KMS-11 (cell line): ENCODE results near the gene MCEMP1.

ENCODE experiments used
- H2AFZ ChIP-seq: fragments of 200-600 bp; sonication (generic); 2 replicates; pipeline ENCODE4 v1.6.1; 2016; ENCODE audit warnings: antibody characterized with exemption, mixed run types, low read depth
- H3K27ac ChIP-seq: fragments of 200-600 bp; sonication (generic); 2 replicates; pipeline ENCODE4 v1.6.1; 2016; ENCODE audit warnings: mild to moderate bottlenecking, mixed run types
- H3K27me3 ChIP-seq: fragments of 200-600 bp; sonication (generic); 2 replicates; pipeline ENCODE4 v1.6.1; 2017; ENCODE audit warnings: mild to moderate bottlenecking, low read depth, mixed run types, moderate library complexity; ENCODE audit not compliant: insufficient read depth
- H3K36me3 ChIP-seq: fragments of 200-600 bp; sonication (generic); 2 replicates; pipeline ENCODE4 v1.6.1; 2017; ENCODE audit warnings: mild to moderate bottlenecking, mixed run types; ENCODE audit not compliant: insufficient read depth
- H3K4me1 ChIP-seq: fragments of 200-600 bp; sonication (generic); 2 replicates; pipeline ENCODE4 v1.6.1; 2016; ENCODE audit warnings: mild to moderate bottlenecking, low read depth, mixed run types; ENCODE audit not compliant: poor library complexity, severe bottlenecking
- H3K4me2 ChIP-seq: fragments of 200-600 bp; sonication (generic); 2 replicates; pipeline ENCODE4 v1.7.0; 2016; ENCODE audit warnings: mild to moderate bottlenecking, mixed run types
- H3K4me3 ChIP-seq: fragments of 200-600 bp; sonication (generic); IDR thresholded peaks from 2 replicates; pipeline ENCODE4 v1.6.1; 2017; ENCODE audit warnings: low read depth, low read length, mixed read lengths; ENCODE audit not compliant: insufficient read depth
- H3K79me2 ChIP-seq: fragments of 200-600 bp; sonication (generic); 2 replicates; pipeline ENCODE4 v1.6.1; 2016; ENCODE audit warnings: low read depth, mixed run types; ENCODE audit not compliant: insufficient read depth
- H3K9ac ChIP-seq: fragments of 200-600 bp; sonication (generic); 2 replicates; pipeline ENCODE4 v1.6.1; 2016; ENCODE audit warnings: mild to moderate bottlenecking, mixed run types
- H4K20me1 ChIP-seq: fragments of 200-600 bp; sonication (generic); 2 replicates; pipeline ENCODE4 v1.6.1; 2016; ENCODE audit warnings: mild to moderate bottlenecking, mixed run types; ENCODE audit not compliant: insufficient read depth
- TF ChIP-seq, protein P1 (sequence below): fragments of 200-600 bp; sonication (generic); conservative IDR thresholded peaks from 2 replicates; pipeline ENCODE4 v1.6.1; 2017; ENCODE audit warnings: low read depth, mild to moderate bottlenecking, antibody characterized with exemption, low read length, moderate library complexity, mixed read lengths

MCEMP1 gene

DNA sequence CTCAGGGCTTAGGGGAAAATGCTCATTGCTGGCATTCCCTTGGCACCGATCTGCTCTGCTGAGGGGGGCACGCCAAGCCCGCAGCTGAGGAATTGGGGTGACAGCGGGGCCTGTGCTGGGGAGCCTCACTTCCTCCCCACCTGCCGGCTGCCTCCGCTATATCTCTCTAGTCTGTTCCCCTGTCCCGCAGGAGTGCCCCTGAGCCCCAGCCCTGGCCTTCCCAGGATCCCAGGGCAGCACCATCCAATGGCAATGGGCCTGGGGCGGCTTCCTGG is 30.5 kb upstream of the MCEMP1 start:
- Histone ChIP-seq H3K4me2 (no peak overlapping the region), H3K4me1 (no peaks in the 10 kb centered on the region), H3K9ac (no peak overlapping the region), H3K27me3 (peaks cover 2% of the 10 kb centered on the region; the same call in 1 of the 2 replicates), H3K4me3 (no peak overlapping the region), H3K36me3 (no peaks in the 10 kb centered on the region), H2AFZ (no peak overlapping the region), H3K27ac (no peak overlapping the region), H4K20me1 (no peaks in the 10 kb centered on the region), H3K79me2 (no peaks in the 10 kb centered on the region)
- TF ChIP-seq, protein P1, sequence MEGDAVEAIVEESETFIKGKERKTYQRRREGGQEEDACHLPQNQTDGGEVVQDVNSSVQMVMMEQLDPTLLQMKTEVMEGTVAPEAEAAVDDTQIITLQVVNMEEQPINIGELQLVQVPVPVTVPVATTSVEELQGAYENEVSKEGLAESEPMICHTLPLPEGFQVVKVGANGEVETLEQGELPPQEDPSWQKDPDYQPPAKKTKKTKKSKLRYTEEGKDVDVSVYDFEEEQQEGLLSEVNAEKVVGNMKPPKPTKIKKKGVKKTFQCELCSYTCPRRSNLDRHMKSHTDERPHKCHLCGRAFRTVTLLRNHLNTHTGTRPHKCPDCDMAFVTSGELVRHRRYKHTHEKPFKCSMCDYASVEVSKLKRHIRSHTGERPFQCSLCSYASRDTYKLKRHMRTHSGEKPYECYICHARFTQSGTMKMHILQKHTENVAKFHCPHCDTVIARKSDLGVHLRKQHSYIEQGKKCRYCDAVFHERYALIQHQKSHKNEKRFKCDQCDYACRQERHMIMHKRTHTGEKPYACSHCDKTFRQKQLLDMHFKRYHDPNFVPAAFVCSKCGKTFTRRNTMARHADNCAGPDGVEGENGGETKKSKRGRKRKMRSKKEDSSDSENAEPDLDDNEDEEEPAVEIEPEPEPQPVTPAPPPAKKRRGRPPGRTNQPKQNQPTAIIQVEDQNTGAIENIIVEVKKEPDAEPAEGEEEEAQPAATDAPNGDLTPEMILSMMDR = no peak

DNA sequence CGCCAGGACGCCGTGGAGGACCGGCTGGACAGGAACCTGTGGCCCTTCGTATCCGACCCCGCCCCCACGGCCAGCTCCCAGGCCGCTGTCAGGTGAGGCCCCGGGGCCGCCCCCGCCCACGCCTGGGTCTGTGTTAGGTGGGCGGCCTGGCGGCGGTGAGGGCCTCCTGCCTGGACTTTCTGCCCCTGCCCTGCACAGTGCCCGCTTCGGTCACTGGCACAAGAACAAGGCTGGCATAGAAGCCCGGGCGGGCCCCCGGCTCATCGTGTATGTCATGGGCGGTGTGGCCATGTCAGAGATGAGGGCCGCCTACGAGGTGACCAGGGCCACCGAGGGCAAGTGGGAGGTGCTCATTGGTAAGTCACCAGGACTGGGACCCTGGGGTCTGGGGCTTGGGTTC is 29.7 kb upstream of the MCEMP1 start:
- H3K27me3 ChIP-seq = peaks cover 2% of the 10 kb centered on the region; the same call in 1 of the 2 replicates
- no peak overlapping the region for H3K4me3 ChIP-seq
- no peak overlapping the region for H3K4me2 ChIP-seq
- H2AFZ ChIP-seq = no peak overlapping the region
- no peak overlapping the region for H3K27ac ChIP-seq
- H3K9ac ChIP-seq = no peak overlapping the region
- no peaks in the 10 kb centered on the region for H4K20me1 ChIP-seq
- peaks cover 5% of the 10 kb centered on the region for H3K4me1 ChIP-seq
- no peaks in the 10 kb centered on the region for H3K36me3 ChIP-seq
- H3K79me2 ChIP-seq = no peaks in the 10 kb centered on the region
- TF ChIP-seq, protein P1 = no peak

DNA sequence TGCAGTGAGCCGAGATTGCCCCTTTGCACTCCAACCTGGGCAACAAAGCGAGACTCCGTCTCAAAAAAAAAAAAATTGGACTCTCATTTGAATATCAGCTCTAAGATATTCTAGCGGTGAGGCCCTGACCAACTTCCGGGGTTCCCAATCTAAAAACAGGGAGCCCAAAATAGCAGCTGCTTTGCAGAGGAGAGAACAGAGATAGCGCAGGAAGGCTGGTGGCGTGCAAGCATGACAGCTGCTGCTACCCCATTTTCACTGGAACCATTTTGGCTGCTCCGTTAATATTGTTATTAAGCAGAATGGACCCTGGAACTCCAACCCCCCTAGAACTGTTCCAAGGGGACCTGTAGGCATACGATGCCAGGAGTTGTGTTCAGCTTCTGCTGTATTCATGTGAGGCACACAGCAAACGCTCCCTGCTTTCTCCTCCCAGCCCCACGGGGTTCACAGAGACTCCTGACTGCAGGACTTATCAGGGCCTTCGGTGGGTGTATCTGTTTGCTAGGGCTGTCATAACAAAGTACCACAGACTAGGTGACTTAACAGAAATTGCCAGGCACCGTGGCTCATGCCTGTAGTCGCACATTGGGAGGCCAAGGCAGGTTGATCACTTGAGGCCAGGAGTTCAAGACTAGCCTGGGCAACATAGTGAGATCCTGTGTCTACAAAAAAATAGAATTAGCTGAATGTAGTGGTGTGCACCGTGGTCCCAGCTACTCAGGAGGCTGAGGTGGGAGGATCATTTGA is 28.4 kb upstream of the MCEMP1 start:
- H3K9ac ChIP-seq = no peak overlapping the region
- peaks cover 8% of the 10 kb centered on the region for H3K4me1 ChIP-seq
- no peaks in the 10 kb centered on the region for H4K20me1 ChIP-seq
- H3K36me3 ChIP-seq = no peaks in the 10 kb centered on the region
- no peaks in the 10 kb centered on the region for H3K79me2 ChIP-seq
- no peak overlapping the region for H2AFZ ChIP-seq
- no peak overlapping the region for H3K27ac ChIP-seq
- TF ChIP-seq, protein P1 = no peak
- no peak overlapping the region for H3K4me3 ChIP-seq
- no peak overlapping the region for H3K4me2 ChIP-seq
- H3K27me3 ChIP-seq = peaks cover 2% of the 10 kb centered on the region; the same call in 1 of the 2 replicates

DNA sequence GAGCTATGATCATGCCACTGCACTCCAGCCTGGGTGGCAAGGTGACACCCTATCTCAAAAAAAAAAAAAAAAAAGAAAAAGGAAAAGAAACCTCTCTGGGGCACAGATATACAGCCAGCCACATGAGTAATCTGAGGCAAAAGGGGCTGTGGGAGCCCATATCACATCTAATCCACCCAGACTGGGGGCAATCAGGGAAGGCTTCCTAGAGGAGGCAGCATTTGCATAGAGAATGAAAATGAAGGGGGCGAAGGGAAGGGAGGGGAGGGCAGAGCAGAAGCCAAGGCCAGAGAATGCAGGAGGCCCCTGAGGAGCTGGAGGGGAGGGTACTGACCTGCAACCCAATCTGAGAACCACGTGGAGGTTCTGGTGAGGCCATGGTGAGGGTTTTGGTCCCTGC is 26.7 kb upstream of the MCEMP1 start:
- TF ChIP-seq, protein P1 = no peak
- H3K4me3 ChIP-seq = no peak overlapping the region

More for the DNA sequence above, 26.7 kb upstream of the MCEMP1 start:
- Histone ChIP-seq H3K27ac (no peak overlapping the region), H3K79me2 (no peaks in the 10 kb centered on the region), H3K36me3 (no peaks in the 10 kb centered on the region), H3K27me3 (peaks cover 2% of the 10 kb centered on the region; the same call in 1 of the 2 replicates), H4K20me1 (no peaks in the 10 kb centered on the region), H3K4me1 (peaks cover 8% of the 10 kb centered on the region), H3K9ac (no peak overlapping the region), H2AFZ (no peak overlapping the region), H3K4me2 (no peak overlapping the region)
